Activated T-cell treated with anti-CD3 and anti-CD28 coated beads for 48 hours (primary cell): ENCODE measurements around the gene DIRAS1.

ENCODE experiments used
- DNase-seq: peaks from one replicate; pipeline ENCODE4 v3.0.0-alpha.2; 2020; ENCODE audit warnings: low read depth

Gene DIRAS1

GRCh38 chr19:2755448-2755705 lies 34.2 kb upstream of the DIRAS1 start:
- no peak for DNase-seq

GRCh38 chr19:2754659-2755447 lies 33.7 kb upstream of the DIRAS1 start:
- no peak for DNase-seq

DNA sequence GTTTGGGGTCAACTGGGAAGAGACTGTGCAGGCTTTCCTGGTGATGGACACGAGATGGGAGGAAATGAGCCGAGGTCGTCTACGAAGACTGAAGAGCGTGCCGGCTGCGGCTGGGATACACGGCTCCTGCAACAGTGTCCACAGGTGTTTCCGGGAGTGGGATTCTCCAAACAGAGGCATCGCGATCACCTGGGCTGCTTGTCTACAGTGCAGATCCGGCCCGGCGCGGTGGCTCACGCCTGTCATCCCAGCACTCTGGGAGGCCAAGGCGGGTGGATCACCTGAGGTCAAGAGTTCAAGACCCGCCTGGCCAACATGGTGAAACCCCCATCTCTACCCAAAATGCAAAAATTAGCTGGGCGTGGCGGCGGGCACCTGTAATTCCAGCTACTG lies 30.3 kb upstream of the DIRAS1 start:
- DNase-seq, result no peak

- DNase-seq, result no peak
These were observed 29.8 kb upstream of the DIRAS1 start for GRCh38 chr19:2750808-2751437.

DNA sequence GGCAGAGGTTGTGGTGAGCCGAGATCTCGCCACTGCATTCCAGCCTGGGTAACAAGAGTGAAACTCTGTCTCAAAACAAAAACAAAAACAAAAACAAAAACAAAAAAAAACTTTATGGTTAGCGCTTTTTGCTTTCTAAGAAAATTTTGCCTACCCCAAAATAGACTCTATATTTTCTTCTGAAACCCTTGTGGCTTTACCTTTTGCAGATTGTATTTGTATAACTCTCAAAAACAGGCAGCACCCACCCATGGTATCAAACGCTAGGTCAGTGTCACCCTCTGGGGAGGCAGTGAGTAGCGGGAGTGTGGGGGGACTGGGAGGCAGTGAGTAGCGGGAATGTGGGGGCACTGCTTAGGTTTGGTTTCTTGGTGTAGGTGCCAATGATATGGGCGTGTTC lies 26.2 kb upstream of the DIRAS1 start:
- DNase-seq, result no peak

- DNase-seq, result no peak
These were observed 22.9 kb upstream of the DIRAS1 start for GRCh38 chr19:2744113-2744512.

GRCh38 chr19:2743099-2743498 lies 21.9 kb upstream of the DIRAS1 start:
- DNase-seq, result no peak

DNA sequence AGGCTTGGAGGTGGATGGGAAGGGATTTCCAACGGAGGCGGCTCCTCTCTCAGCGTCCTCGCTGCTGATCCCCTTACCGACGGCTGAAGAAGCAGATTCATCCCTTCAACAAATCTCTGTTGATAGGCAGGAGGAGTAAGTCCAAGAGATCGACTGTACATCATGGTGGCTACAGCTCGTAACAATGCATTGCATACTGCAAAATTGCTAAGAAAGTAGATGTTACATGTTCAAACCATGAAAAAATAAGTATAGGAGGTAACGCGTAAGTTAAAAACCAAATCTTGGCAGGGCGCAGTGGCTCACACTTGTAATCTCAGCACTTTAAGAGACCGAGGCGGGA lies 19.1 kb upstream of the DIRAS1 start:
- DNase-seq, result no peak

GRCh38 chr19:2739602-2740313 lies 18.6 kb upstream of the DIRAS1 start, which contains the start of gene SLC39A3:
SLC39A3 (minus strand) TSS chr19:2740017; CDS start chr19:2737257, 2,760 bp downstream.
- DNase-seq, result peak; percentile 99

GRCh38 chr19:2736550-2737190 lies 15.5 kb upstream of the DIRAS1 start:
- DNase-seq, result no peak

DNA sequence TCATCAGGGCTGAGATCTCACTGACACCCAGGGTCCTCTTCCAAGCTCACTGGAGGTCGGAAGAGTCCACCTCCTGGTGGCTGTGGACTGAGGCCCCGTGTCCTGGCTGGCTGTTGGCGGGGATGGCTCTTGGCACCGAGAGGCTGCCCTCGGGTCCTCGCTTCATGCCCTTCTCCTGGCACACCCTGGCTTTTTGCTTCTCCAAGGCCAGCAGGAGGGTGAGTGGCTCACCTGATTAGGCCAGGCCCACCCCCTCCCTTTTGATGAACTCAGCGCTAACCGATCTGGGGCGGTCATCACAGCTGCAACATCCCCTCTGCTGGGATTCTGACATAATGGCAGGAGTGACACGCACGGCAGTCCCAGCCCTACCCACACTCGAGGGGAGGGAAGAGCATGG lies 14.2 kb upstream of the DIRAS1 start:
- no peak for DNase-seq

GRCh38 chr19:2734589-2735288 lies 13.6 kb upstream of the DIRAS1 start:
- DNase-seq, result no peak

DNA sequence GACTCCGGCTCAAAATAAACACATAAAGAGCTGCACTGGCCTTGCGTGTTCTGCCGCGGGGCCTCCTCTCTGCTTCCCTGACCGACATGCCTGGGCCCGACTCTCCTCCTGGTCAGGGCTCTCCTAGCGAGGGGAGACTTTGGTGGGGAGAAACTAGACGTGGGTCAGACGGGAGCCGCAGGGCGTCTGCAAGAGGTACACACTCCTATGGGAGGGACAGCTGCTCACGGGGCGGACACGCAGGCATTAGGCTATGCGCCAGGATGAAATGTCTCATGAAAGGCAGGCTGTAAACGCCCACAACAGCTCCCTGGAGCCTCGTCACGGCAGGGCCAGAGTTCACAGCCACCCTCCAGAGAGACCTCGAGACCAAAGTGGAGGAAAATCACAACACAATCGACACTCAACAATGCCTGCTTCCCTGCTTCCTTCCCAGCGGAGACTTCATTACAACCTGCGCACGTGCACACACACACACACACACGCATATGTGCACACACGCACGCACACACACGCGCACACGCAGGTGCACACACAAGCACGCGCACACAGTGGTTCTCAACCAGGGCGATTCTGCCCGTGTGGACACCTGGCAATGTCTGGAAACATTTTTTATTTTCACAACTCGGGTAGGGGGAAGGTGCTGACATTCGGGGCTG lies 12.9 kb upstream of the DIRAS1 start:
- no peak for DNase-seq

- DNase-seq, result no peak
These were observed 11.7 kb upstream of the DIRAS1 start for GRCh38 chr19:2732883-2733282.

GRCh38 chr19:2732157-2732725 lies 11.1 kb upstream of the DIRAS1 start:
- no peak for DNase-seq

DNA sequence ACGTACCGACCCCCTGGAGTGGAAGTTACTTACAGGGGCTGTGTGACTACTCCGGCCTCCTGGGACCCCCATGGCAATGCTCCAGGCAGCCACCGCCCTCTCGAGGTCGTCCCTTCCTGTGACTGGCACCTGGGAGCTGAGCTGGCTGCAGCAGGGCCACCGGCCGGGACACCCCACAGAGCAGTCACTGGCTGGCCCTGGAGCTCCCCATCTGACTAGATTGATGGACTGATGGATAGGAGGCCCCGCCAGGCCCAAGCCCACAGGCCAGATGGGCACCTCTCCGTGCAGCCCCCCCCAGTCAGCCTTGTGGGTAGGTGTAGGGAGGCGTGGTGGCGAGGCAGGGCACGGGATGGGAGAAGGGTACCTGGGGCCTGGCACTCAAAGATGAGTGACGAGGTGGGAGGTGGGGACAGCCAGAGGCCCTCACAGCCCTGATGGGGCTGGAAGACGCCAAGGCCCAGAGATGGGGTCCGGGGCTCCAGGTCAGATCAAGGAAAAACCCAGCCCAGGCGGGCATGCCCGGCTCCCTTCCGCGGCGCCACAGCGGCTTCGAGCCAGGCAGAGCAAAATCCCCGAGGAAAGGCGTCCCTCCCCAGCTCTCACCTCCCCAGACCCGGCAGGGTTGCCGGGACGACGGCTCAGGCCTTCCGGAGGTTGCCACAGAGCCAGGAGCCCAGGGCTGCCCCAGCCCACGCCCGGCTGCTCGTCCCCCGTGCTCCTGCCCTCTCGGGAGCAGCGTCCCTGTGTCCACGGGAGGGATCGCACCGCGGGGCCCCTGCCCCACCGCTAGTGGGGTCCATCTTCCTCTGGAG lies 10.2 kb upstream of the DIRAS1 start:
- no peak for DNase-seq

DNA sequence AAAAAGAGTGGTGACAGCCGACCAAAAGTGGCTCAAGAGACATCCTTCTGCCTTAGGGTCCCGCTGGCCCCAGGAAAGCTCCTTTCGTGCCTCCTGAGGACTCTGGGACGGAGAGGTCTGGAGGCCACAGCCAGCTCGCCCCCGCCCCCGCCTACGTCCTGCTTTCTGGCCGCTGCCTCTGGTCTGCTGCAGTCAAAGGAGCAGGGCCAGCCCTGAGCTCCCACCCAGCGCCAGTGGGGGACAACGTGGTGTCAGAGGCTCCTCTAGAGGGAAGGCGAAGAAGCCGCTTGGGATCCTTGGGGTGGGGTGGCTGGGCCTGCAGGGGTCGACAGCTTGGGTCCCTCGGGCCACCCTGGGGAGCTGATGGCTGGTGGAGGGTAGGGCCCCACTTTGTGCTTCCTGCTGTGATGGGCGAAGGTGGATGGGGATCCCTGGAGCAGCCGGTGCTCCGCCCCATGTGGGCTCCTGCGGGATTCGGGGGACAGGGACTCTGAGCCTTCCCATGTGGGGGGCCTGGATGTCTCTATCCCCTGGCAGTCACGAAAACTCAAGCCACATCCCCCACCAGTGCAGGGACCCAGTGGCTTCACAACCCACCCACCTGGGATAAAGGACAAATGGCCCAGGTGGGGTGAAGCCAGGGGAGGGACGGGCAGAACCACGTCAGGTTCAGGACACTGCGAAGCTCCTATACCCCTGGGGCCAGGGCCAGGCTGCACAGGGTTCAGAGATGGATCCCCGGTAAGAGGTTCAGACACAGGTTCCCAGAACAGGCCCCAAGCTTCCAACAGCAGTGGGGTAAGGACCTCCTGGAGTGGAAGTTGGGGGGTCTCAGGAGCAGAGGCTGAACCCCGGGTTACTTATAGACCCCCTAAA lies 9.0 kb upstream of the DIRAS1 start:
- no peak for DNase-seq

DNA sequence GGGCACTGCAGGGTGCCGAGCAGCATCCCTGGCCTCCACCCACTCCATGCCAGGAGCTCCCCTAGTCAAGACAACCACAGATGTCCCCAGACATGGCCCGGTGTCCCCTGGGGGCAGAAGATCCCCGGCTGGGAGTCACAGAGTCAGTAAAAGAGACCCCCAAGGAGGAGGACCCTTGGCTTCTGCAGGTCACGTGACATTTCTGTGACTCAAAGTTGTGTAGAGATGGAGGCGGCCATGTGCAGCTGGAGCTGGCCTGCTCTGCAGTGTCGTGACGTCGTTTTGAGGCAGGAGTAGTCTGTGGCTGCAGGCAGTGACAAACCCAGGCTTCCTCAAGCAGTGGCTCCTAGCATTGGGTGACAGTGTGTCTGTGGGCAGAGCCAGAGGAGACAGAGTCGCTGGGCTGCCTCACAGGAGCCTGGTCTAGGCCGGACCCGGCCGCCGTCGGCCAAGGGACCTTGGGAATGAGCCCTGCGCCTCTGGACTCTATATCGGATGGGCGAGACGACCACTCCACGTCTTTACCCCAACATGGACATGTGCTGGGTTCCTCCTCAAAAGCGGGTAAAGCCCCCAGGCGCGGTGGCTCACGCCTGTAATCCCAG lies 7.7 kb upstream of the DIRAS1 start:
- DNase-seq, result no peak

GRCh38 chr19:2727640-2727944 lies 6.4 kb upstream of the DIRAS1 start:
- no peak for DNase-seq
